ENCODE data around the gene DLEC1.

DNA sequence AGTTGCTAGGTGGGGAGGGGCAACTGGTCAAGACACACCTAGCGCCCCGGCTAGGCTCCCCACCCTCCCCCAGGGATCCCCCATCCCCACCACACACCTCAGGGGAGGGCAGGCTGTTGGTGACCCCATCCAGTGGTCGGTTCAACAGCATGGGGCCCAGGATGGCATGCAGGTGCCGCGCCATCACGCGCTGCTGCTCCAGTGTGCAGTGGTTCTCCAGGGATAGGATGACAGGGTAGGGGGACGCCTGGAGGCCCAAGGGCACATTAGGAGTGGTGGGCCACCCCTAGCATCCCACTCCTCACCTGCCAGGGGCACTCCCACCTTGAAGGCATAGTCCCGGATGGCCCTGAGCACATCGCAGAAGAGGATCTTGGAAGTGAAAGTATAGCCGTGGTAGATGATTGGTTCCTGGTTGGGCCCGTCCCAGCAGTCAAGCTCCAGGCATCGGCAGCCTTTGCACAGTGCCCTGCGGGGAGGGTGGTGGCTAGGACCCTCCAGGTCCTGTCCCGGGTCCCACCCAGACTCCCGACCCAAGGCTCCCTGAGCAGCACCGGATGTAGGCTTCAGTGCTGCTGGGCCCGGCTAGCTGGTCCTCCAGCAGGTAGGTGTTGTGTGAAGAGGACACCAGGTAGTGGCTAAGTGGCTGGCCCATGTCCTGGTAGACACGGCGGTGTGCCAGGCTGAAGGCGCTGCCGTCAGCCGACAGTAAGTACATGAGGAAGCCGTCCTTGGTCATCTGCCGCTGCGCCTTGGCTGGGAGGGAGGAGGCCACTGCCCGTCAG, 29.0 kb upstream of the DLEC1 start:
- TF ChIP-seq CTCF (IDR thresholded peaks at IDR 0.05) (no peak), EZH2 (IDR thresholded peaks at IDR 0.05; ENCODE audit: borderline replicate concordance, insufficient read depth, low read depth, low read length, poor library complexity, severe bottlenecking) (no peak)

Measured in B cell (primary cell).